Adipose tissue (tissue), 3 donors: ENCODE measurements around the gene SPZ1. TPM values are rescaled to one million over a fixed set of nuclear protein-coding genes. Genes with fewer than 3 reads are reported as not detected.
"Not testable (repeated sequence)": the region's sequence is repeated elsewhere in the genome, so short reads cannot be mapped to it uniquely, and the experiment has no call there.

Experiments used
- H3K27ac ChIP-seq: one replicate; pipeline ENCODE4 v1.5.1; 2013; ENCODE audit warnings: low read depth, low read length
- WGBS, 3 donors: extraction: QIAGEN DNeasy Blood & Tissue Kit; methylation state at CpG; one replicate each; pipeline ENCODE4 v1.1.7; 2013; 5-methylcytosine and 5-hydroxymethylcytosine counted together
- polyA plus RNA-seq, 3 donors: library from polyadenylated mRNA; stranded (reverse); fragments of 200-250 nt; gene quantifications; one replicate each; pipeline ENCODE4 v1.2.3, GENCODE V29; 2013
- donor health status: healthy with polysubstance abuse.
- donor health status: Bipolar disorder and iron deficiency.
- donor health status: healthy.

Gene SPZ1
- polyA plus RNA-seq, 3 donors, result not detected

DNA sequence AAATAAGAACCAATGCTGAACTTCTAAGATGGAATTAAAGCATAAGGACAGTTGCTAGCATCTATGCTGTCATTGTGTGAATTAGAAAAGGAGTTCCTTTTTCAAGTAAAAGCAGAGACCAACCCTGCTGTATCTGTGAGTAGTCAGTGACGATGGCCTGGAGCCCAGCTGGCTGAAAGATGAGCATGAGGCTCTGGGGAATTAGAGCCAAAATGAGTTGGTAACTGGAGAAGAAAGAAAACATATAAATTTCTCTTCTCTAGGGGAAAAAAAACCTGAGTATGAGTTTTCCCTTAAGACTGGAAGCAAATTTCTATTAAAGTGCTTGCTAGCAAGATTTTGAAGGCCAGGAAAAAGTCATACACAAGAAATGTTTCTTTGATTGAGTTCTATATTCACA, 1.6 kb upstream of the SPZ1 start:
- H3K27ac ChIP-seq, result no peak overlapping the region
- WGBS, 3 donors, result 49 to 67% (median 57%) methylated on average over 1 of the region's 1 CpG

DNA sequence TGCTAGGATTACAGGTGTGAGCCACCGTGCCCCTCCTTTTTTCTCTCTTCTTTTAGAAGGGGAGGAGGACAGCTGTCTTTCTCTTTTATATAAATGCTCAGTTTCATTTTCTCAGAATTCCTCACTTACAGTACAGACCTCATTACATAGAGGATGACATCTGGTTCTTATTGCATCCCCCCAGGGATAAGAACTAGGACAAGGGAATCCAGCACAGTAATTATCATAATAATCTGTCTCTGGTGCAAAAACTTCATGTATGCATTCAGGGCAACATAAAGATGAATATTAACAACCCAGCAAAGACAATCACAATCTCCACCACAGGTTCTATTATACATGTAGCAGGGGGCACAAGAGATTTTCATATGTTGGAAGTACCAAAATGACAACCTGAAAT, 5.1 kb downstream of the SPZ1 start:
- WGBS, 3 donors, result 67 to 91% (median 76%) methylated on average over 1 of the region's 1 CpG
- no peak overlapping the region for H3K27ac ChIP-seq

DNA sequence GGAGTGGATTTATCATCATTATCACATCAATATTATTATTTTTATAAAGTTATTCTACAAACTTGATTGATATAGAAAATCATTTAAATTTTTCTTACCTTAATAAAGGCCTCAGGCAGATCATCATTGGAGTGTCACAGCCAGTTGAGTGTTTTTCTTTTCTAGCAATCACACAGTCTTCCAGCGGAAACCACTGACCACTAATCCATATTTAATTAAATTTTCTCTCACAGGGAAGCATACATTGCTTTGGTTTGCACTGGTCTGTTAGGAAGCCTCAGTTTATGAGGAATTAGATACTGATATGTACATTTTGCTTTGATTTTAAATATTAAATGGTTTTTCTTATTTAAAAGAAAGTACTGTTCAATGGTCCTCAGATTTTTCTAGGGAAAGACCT, 6.7 kb downstream of the SPZ1 start:
- H3K27ac ChIP-seq, result no peak overlapping the region
- WGBS, 3 donors, result 38 to 88% (median 50%) methylated on average over 1 of the region's 1 CpG

DNA sequence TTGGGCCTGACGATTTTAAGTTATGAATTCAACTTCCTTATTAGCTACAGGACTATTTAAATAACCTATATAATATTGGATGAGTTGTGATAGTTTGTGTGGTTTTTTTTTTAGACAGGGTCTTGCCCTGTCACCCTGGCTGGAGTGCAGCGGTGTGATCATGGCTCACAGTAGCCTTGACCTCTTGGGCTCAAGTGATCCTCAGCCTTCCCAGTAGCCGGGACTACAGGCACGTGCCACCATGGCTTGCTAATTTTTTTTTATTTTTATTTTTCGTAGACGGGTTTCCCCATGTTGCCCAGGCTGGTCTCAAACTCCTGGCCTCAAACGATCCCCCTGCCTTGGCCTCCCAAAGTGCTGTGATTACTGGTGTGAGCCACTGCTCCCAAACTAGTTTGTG, 17.6 kb downstream of the SPZ1 start:
- WGBS, 3 donors, result 73 to 80% (median 74%) methylated on average over 7 of the region's 7 CpGs

DNA sequence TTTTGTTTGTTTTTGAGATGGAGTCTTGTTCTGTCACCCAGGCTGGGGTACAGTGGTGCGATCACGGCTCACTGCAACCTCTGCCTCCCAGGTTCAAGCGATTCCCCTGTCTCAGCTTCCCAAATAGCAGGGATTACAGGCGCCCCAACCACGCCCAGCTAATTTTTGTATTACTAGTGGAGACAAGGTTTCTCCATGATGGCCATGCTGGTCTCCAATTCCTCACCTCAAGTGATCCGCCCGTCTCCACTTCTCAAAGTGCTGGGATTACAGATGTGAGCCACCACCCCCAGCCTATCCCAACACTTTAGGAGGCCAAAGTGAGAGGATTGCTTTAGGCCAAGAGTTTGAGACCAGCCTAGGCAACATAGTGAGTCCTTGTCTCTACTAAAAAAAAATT, 19.3 kb downstream of the SPZ1 start:
- 91 to 99% (median 94%) methylated on average over 7 of the region's 7 CpGs for WGBS, 3 donors
- no peak overlapping the region for H3K27ac ChIP-seq

More for the DNA sequence above, 17.6 kb downstream of the SPZ1 start:
- H3K27ac ChIP-seq, result no peak overlapping the region

DNA sequence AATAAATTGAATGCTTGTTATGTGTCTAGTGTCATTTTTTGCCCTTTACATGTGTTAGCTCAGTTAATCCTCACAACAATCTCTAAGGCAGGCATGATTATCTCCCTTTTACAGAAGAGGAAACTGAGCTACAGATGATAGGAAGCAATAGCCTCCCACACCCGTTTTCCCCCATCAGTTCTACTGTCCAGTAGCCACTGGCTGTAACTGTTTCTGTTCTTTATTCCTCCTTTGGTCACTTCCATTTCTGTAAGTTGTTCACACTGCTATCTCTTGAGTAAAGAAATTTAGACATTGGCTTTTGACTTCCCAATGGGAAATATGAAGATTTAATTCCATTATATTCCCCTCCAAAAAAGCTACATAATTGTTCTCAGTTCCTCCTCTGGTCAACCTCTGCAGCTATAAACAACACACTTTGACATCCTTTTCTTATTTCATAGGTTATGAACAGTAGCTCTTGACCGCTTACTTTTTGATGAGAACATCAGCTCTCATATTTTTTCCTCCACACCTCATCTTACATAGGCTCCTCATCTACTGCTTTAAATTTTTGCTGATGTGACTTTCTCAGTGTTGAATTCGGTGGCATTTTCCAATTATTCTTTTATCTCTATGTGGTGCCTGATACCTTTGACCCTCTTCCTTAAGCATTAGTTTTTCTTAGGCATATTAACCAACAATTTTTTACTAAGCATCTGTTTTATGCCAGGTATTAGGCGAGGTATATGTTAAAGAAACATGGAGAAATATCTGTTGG, 21.4 kb downstream of the SPZ1 start:
- no peak overlapping the region for H3K27ac ChIP-seq
- WGBS, 3 donors, result 59 to 74% (median 73%) methylated on average over 4 of the region's 4 CpGs

DNA sequence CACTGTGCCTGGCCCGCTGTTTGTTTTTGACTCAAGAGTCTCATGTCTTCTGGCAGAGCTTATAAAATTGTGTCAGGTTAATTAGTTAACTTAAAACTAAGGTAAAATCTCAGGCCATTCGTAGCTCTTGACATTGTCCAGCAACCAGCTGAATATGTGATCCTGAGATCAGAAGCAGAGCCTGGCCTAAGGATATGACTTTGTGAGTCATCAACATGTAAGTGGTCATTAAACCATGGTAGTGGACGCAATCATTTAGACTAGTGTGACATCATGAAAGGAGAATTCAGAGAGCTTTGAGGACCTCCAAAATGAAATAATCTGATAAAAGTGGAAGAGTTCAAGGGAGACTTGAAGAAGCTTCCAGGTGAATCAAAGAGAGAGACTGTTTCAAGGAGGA, 23.3 kb downstream of the SPZ1 start:
- no peak overlapping the region for H3K27ac ChIP-seq
- 91 to 93% (median 91%) methylated on average over 3 of the region's 3 CpGs for WGBS, 3 donors

DNA sequence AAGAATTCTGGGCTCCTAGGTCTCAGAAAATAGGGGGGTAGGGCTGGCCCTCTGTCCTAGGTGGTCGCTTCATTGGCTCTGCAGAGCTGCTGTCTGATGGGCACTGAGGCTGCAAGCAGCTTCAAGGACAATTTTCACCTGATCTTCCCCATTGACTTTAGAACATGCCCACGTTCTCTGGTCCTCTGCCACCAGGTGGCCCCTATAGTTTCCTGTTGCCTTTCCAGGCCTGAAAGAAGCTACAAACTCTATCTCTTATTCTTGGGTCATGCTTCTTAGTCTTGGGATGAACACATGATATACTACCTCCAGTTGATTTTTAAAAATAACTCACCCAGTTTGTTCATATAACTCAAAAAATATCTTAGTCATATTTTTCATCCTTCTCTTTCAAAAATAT, 26.3 kb downstream of the SPZ1 start:
- WGBS, 3 donors, result 49 to 57% (median 49%) methylated on average over 2 of the region's 2 CpGs
- no peak overlapping the region for H3K27ac ChIP-seq

DNA sequence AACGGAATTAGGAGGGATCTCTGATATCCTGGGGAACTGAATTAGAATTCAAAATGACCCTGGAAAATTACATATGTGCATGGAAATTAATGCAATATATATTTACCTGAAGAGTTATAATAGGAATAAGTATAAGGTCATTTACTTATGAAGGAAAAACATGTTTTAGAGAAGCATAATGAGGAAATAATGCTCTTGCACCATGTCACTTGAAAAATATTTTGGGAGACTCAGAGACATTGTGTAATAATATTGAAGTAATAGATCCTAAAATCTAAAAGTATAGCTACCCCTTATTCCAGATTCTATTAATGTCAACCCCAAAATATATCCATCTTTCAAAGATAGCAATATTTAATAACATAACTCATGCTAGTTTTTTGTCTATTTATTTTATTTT, 28.4 kb downstream of the SPZ1 start:
- 26 to 64% (median 33%) methylated on average over 1 of the region's 1 CpG for WGBS, 3 donors
- no peak overlapping the region for H3K27ac ChIP-seq

DNA sequence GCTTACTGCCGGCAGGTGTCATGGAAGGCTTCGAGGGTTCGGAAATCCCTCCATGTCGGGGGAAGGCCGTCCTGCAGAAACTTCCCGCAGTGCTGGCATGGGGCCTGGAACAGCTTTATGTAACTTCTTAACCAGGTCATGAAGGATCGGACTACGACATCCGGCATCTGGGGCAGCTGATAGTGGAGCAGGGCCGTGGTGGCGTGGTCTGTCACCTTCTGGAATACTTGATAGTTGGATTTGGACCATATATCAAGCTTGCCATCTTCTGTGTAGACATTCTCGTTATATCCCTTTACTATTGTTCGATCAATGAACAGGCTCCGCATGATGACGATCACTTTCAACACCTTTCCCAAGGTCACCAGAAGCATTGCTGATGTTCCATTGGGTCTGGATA, 31.2 kb downstream of the SPZ1 start:
- H3K27ac ChIP-seq, result not testable (repeated sequence)
- WGBS, 3 donors, result 91 to 93% (median 92%) methylated on average over 15 of the region's 15 CpGs

DNA sequence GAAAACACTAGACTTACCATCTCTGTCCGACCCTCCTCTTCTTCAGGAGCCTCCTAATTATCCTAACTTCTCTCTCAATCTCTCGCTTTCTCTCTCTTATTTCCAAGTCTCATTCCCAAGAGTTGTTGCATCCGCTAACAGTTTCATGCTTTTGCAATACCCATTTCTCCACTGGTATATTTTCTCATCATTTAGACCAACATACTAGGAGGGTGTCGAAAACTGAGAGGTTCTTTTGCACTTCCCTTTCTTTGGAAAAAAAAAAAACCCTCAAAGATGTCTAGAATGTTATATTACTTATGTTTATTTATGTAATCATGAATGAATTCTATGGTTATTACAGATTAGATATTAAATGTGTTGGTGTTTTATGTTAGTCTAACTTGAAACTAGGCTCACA, 35.9 kb downstream of the SPZ1 start:
- WGBS, 3 donors, result 65 to 85% (median 67%) methylated on average over 4 of the region's 4 CpGs
- no peak overlapping the region for H3K27ac ChIP-seq

DNA sequence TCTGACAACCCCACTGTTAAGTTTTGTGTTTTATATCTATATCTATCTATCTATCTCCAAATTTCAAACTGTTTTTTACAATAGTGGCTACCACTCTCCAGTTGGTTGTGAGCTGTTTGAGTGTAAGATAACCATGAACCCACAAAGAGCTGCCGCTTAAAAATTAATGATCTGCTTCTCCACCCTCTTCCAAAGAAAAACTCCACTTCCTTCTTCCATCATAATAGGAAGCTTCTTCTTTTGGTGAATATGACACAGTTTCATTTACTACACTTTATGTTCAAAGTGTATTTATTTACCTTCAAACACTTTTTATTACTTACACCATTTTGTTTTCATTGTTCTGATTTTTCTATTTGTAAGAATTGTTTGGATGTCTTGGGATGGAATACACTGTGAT, 37.9 kb downstream of the SPZ1 start:
- H3K27ac ChIP-seq, result no peak overlapping the region
- WGBS, 3 donors, result 84 to 97% (median 88%) methylated on average over 1 of the region's 1 CpG

DNA sequence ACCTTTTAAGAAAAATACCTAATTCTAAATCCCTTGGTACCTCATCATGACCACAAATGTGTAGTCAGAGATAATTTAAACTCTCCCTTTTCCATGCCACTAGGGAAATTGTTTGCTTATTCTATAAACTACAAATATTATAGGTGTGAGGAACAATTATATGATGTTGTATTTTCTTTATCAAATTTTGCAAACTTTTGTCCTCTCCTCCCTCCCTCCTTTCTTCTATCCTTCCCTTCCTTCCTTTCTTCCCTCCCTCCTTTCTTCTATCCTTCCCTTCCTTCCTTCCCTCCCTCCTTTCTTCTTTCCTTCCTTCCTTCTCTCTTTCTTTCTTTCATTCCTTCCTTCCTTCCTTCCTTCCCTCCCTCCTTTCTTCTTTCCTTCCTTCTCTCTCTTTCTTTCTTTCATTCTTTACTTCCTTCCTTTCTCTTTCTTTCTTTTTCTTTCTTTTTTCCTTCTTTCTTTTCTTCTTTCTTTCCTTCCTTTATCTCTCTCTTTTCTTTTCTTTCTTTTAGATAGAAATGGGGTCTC, 41.2 kb downstream of the SPZ1 start:
- H3K27ac ChIP-seq, result no peak overlapping the region

DNA sequence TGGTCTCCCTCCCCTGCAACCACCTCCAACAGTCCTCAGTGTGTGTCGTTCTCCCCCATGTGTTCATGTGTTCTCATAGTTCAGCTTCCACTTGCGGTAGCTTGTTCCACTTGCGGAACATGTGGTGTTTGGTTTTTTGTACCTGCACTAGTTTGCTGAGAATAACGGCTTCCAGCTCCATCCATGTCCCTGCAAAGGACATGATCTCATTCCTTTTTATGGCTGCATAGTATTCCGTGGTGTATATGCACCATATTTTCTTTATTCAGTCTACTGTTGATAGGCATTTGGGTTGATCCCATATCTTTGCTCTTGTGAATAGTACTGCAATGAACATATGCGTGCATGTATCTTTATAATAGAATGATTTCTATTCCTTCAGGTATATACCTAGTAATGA, 45.1 kb downstream of the SPZ1 start:
- WGBS, 3 donors, result 92 to 98% (median 94%) methylated on average over 6 of the region's 6 CpGs
- H3K27ac ChIP-seq, result no peak overlapping the region

DNA sequence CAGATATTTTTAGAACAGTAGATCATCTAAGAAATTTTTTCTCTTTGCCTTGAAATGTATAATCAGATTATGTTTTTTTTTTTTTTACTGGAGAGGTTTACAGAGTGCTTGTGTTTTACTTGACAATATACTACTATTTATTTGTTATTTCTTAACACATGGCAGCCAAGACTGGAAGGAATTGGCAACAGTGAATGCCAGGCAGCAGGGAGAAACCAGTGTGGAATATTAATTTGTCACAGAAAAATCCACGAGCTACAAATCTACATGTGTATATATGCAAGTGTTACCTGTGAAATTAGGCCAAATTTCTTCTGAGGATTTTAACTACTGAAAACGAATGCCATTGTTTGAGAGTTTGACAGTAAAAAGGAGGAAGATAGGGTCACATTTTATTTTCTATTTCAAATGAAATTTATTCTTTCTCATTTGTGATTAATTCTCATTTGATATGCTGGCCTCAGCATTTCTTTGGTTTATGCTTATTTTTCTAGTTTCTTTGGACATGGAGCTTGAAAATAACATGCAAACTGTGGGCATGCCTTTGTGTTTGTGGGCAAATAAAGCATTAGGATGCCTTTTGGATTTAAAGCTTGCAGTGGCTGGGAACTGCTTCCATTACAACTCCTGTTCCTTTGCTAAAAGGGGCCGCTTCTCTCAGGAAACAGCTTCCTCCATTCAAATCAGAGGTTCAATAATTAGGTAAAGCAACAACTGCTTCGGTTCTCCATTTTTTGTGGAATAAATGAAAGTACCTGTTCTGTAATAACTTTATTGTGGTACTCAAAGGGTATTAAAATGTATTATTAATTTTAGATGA, 49.1 kb downstream of the SPZ1 start:
- no peak overlapping the region for H3K27ac ChIP-seq
- WGBS, 3 donors, result 61 to 88% (median 76%) methylated on average over 4 of the region's 4 CpGs

DNA sequence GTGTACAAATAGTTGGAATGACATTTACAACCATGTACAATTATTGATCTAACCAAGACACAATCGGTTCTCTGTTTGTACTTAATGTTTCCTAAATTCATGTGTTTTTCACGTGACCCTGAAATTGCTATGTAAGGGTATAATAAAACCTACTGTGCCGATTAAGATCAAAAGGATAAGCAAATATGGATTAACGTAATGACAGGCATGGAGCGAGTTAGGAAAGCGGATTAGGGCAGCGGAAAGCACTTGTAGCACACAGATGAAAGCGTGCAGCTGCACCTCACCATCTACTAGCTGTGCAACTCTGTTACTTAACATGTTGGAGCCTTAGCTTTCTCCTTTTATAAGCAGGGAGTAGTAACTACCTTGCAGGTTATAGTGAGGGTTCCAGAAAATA, 49.7 kb downstream of the SPZ1 start:
- H3K27ac ChIP-seq, result no peak overlapping the region
- 55 to 89% (median 86%) methylated on average over 8 of the region's 8 CpGs for WGBS, 3 donors

DNA sequence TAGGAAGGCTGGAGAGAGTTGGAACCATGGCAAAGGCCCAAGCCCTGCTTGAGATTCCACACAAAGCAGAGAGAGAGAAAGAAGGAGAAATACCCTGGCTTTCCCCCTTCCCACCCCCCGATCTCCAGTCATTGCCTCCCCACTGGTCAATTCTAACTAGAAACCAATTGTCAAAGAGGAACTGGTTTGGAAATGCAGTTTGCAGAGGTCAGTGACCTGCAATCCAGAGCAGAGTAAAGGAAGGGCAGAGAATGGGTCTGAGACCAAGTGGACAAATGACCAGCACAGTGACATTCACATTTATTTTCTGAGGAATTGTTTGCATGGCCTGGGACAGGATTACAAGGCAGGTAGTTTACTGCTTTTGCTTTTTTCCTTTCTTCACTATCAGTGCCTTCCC, 50.6 kb downstream of the SPZ1 start:
- 31 to 69% (median 37%) methylated on average over 1 of the region's 1 CpG for WGBS, 3 donors
- H3K27ac ChIP-seq, result no peak overlapping the region
